Measurements from ENCODE around the gene PDZD4. TPM values are rescaled to one million over a fixed set of nuclear protein-coding genes. Genes with fewer than 3 reads are reported as not detected.

PDZD4 gene
- polyA plus RNA-seq, 1 of the 3 experiments (the other 2 are of a cell fraction), result 1.9 TPM

DNA sequence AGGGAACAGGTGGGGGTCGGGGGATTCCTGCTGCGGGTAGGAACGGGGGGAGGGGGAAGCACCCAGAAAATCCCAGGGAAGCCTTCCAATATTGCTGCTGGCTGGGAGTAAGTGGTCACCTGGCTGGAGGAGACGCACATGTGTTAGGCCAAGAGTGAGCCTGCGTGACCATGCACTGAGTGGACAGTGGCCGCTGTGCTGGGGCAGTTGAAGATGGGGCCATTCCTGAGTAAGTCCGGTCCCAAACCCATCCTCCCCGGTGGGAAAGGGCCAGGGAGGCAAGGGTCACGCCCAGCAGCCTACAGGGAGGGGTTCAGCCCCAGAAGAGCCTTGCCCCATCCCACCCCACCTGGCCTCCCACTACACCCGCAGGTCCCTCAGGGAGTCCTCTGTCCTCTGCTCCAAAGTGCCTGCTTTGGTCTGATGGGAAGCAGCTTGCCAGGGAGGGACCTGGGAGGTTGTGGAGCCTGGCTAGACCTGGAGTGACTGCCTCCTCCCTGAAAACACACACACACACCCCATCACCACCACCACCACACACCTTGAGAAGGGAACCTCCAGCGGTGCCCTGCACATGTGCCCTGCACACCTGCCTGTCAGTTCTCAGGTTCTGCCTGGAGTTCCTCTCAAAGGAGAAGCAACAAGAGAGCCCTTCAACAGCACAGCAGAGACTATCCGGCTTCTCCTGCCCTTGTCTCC is 49.5 kb upstream of the PDZD4 start:
- H3K79me2 ChIP-seq (ENCODE audit: insufficient read depth), result no peaks in the 10 kb centered on the region
- H3K27me3 ChIP-seq (ENCODE audit: insufficient read depth), result peaks cover 28% of the 10 kb centered on the region
- DNase-seq, result no peak
- no peaks in the 10 kb centered on the region for H3K9me3 ChIP-seq
- H3K36me3 ChIP-seq (replicated peaks in 1 of 2; ENCODE audit: control insufficient read depth in 1 of 2, insufficient read depth in 2 of 2, low read length in 1 of 2), result no peaks in the 10 kb centered on the region
- H3K9me2 ChIP-seq, result no peaks in the 10 kb centered on the region
- POLR2A ChIA-PET, result interaction anchor here (0.6 to 2.7 kb wide), 3 partner anchors 23 to 85 kb away, joined by 3 to 9 read pairs (median 6); partner anchors contain the start of genes IDH3G and SSR4
- peak overlapping the region in 1 of 2 experiments; percentile 87; a peak in 2 of 4 replicates for H3K27ac ChIP-seq (ENCODE audit: low read depth in 2 of 2, low read length in 1 of 2)
- TF ChIP-seq NRF1 (IDR thresholded peaks at IDR 0.05; ENCODE audit: low read depth, low read length), result no peak
- TF ChIP-seq, protein P1, sequence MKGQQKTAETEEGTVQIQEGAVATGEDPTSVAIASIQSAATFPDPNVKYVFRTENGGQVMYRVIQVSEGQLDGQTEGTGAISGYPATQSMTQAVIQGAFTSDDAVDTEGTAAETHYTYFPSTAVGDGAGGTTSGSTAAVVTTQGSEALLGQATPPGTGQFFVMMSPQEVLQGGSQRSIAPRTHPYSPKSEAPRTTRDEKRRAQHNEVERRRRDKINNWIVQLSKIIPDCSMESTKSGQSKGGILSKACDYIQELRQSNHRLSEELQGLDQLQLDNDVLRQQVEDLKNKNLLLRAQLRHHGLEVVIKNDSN (IDR thresholded peaks at IDR 0.05; ENCODE audit: borderline replicate concordance, low read depth), result no peak
- TF ChIP-seq, protein P2, sequence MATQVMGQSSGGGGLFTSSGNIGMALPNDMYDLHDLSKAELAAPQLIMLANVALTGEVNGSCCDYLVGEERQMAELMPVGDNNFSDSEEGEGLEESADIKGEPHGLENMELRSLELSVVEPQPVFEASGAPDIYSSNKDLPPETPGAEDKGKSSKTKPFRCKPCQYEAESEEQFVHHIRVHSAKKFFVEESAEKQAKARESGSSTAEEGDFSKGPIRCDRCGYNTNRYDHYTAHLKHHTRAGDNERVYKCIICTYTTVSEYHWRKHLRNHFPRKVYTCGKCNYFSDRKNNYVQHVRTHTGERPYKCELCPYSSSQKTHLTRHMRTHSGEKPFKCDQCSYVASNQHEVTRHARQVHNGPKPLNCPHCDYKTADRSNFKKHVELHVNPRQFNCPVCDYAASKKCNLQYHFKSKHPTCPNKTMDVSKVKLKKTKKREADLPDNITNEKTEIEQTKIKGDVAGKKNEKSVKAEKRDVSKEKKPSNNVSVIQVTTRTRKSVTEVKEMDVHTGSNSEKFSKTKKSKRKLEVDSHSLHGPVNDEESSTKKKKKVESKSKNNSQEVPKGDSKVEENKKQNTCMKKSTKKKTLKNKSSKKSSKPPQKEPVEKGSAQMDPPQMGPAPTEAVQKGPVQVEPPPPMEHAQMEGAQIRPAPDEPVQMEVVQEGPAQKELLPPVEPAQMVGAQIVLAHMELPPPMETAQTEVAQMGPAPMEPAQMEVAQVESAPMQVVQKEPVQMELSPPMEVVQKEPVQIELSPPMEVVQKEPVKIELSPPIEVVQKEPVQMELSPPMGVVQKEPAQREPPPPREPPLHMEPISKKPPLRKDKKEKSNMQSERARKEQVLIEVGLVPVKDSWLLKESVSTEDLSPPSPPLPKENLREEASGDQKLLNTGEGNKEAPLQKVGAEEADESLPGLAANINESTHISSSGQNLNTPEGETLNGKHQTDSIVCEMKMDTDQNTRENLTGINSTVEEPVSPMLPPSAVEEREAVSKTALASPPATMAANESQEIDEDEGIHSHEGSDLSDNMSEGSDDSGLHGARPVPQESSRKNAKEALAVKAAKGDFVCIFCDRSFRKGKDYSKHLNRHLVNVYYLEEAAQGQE (IDR thresholded peaks at IDR 0.05; ENCODE audit: low read depth, low read length), result no peak
- TF ChIP-seq CHD2 (IDR thresholded peaks at IDR 0.05; ENCODE audit: low read length, partially characterized antibody), result no peak
- TF ChIP-seq, protein P3, sequence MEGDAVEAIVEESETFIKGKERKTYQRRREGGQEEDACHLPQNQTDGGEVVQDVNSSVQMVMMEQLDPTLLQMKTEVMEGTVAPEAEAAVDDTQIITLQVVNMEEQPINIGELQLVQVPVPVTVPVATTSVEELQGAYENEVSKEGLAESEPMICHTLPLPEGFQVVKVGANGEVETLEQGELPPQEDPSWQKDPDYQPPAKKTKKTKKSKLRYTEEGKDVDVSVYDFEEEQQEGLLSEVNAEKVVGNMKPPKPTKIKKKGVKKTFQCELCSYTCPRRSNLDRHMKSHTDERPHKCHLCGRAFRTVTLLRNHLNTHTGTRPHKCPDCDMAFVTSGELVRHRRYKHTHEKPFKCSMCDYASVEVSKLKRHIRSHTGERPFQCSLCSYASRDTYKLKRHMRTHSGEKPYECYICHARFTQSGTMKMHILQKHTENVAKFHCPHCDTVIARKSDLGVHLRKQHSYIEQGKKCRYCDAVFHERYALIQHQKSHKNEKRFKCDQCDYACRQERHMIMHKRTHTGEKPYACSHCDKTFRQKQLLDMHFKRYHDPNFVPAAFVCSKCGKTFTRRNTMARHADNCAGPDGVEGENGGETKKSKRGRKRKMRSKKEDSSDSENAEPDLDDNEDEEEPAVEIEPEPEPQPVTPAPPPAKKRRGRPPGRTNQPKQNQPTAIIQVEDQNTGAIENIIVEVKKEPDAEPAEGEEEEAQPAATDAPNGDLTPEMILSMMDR (IDR thresholded peaks at IDR 0.05), result no peak
- no peak for TF ChIP-seq MXI1 (IDR thresholded peaks at IDR 0.05; ENCODE audit: low read depth, low read length)
- no peak for TF ChIP-seq RFX5 (IDR thresholded peaks at IDR 0.05; ENCODE audit: low read length)
- no peak for TF ChIP-seq SIN3A (IDR thresholded peaks at IDR 0.05; ENCODE audit: borderline replicate concordance, low read depth, low read length)
- H4K20me1 ChIP-seq (ENCODE audit: insufficient read depth), result peaks cover 3% of the 10 kb centered on the region; the same call in 1 of the 2 replicates
- H3F3A ChIP-seq (replicated peaks; ENCODE audit: insufficient read depth), result no peaks in the 10 kb centered on the region
- H2AFZ ChIP-seq (ENCODE audit: low read depth), result no peak overlapping the region
- no peak overlapping the region for H3K4me3 ChIP-seq (ENCODE audit: low read depth in 2 of 2, low read length in 1 of 2)
- no peak overlapping the region for H3K9ac ChIP-seq
- H3K4me2 ChIP-seq, result no peak overlapping the region
- 54% methylated on average over 6 of the region's 12 CpGs for WGBS (ENCODE audit: low lambda C conversion rate)
- H3K4me1 ChIP-seq (ENCODE audit: control insufficient read depth in 1 of 2, insufficient read depth in 2 of 2, low read depth in 1 of 2, low read length in 1 of 2), result peaks cover 0 to 49% of the 10 kb centered on the region in 2 experiments; a peak in 1 of 4 replicates
- CTCF ChIA-PET, result interaction anchor here (1.9 to 2.3 kb wide), 2 partner anchors 42 to 67 kb away, joined by 7 to 8 read pairs; no protein-coding TSS in a partner anchor
